Ureter (tissue), 1 donor: ENCODE results near the gene ARL6IP5. TPM values are rescaled to one million over a fixed set of nuclear protein-coding genes. Genes with fewer than 3 reads are reported as not detected.
A peak's percentile ranks its signal among the peaks of the same experiment; 100 is the strongest.

ENCODE experiments used
- DNase-seq: peaks from one replicate; pipeline ENCODE4 v3.0.0-alpha.2; 2020; ENCODE audit warnings: low spot score
- total RNA-seq: library from RNA; stranded (reverse); gene quantifications from one replicate; pipeline ENCODE4 v1.2.4, GENCODE V29; 2023
- donor health status: DM: yes; HTN: yes; CAD: no.

Gene ARL6IP5
- total RNA-seq, 1 donor from 2014 or later, result 106 TPM

- no peak for DNase-seq
These were observed 32.2 kb downstream of the ARL6IP5 start for GRCh38 chr3:69116897-69117296.

- DNase-seq, result no peak
These were observed 33.8 kb downstream of the ARL6IP5 start for GRCh38 chr3:69118555-69118954.

- no peak for DNase-seq
These were observed 34.4 kb downstream of the ARL6IP5 start for GRCh38 chr3:69119138-69119537.

- no peak for DNase-seq
These were observed 34.9 kb downstream of the ARL6IP5 start for GRCh38 chr3:69119681-69120080.

- DNase-seq, result peak; percentile 83
These were observed 36.2 kb downstream of the ARL6IP5 start for GRCh38 chr3:69120879-69121464.

- no peak for DNase-seq
These were observed 36.8 kb downstream of the ARL6IP5 start for GRCh38 chr3:69121513-69121912.

GRCh38 chr3:69121950-69122349 is 37.2 kb downstream of the ARL6IP5 start:
- DNase-seq, result no peak

- DNase-seq, result no peak
These were observed 37.7 kb downstream of the ARL6IP5 start, which contains the start of gene LMOD3 for GRCh38 chr3:69122403-69122802. Gene LMOD3, minus strand, starts transcription at chr3:69122595. Its CDS starts 209 bp downstream, at chr3:69122386.

GRCh38 chr3:69126216-69126615 is 41.5 kb downstream of the ARL6IP5 start:
- DNase-seq, result no peak

GRCh38 chr3:69126999-69127398 is 42.3 kb downstream of the ARL6IP5 start:
- DNase-seq, result no peak

- no peak for DNase-seq
These were observed 43.8 kb downstream of the ARL6IP5 start for GRCh38 chr3:69128509-69128908.

GRCh38 chr3:69129531-69129930 is 44.8 kb downstream of the ARL6IP5 start:
- DNase-seq, result no peak

GRCh38 chr3:69130689-69131088 is 46.0 kb downstream of the ARL6IP5 start:
- no peak for DNase-seq

- DNase-seq, result no peak
These were observed 52.3 kb downstream of the ARL6IP5 start for GRCh38 chr3:69137005-69137404.

GRCh38 chr3:69137412-69137811 is 52.7 kb downstream of the ARL6IP5 start:
- no peak for DNase-seq

- DNase-seq, result no peak
These were observed 56.6 kb downstream of the ARL6IP5 start for GRCh38 chr3:69141313-69141712.

- DNase-seq, result no peak
These were observed 57.4 kb downstream of the ARL6IP5 start for GRCh38 chr3:69142090-69142489.

GRCh38 chr3:69142797-69143454 is 58.2 kb downstream of the ARL6IP5 start:
- DNase-seq, result no peak

GRCh38 chr3:69143612-69144011 is 58.9 kb downstream of the ARL6IP5 start:
- DNase-seq, result no peak

- DNase-seq, result no peak
These were observed 60.0 kb downstream of the ARL6IP5 start for GRCh38 chr3:69144631-69145245.

- DNase-seq, result no peak
These were observed 61.0 kb downstream of the ARL6IP5 start for GRCh38 chr3:69145688-69146087.

- no peak for DNase-seq
These were observed 64.8 kb downstream of the ARL6IP5 start for GRCh38 chr3:69149586-69149985.
